Smooth muscle cell (in vitro differentiated cells): ENCODE measurements around the gene SNRPD3. TPM values are rescaled to one million over a fixed set of nuclear protein-coding genes. Genes with fewer than 3 reads are reported as not detected.

Source experiments
- DNase-seq: peaks from one replicate; lab custom pipeline; 2025; ENCODE audit not compliant: unreplicated experiment; lab: John Stamatoyannopoulos, UW
- H2AFZ ChIP-seq: fragments of 200-600 bp; sonication (generic); 2 replicates; pipeline ENCODE4 v1.6.0; 2016; ENCODE audit warnings: antibody characterized with exemption, low read depth, mild to moderate bottlenecking
- H3F3A ChIP-seq: fragments of 200-600 bp; sonication (generic); 2 replicates; pipeline ENCODE4 v1.6.0; 2017; ENCODE audit warnings: antibody characterized with exemption, low read depth
- H3K27ac ChIP-seq: fragments of 200-600 bp; sonication (generic); 2 replicates; pipeline ENCODE4 v1.5.1; 2016; ENCODE audit warnings: low read depth, mild to moderate bottlenecking
- H3K27me3 ChIP-seq: fragments of 200-600 bp; sonication (generic); 2 replicates; pipeline ENCODE4 v1.6.1; 2016; ENCODE audit warnings: low read depth, mild to moderate bottlenecking
- H3K36me3 ChIP-seq: fragments of 200-600 bp; sonication (generic); 2 replicates; pipeline ENCODE4 v1.5.1; 2016; ENCODE audit warnings: low read depth
- H3K4me1 ChIP-seq: fragments of 200-600 bp; sonication (generic); 2 replicates; pipeline ENCODE4 v1.5.1; 2016; ENCODE audit warnings: low read depth
- H3K4me2 ChIP-seq: fragments of 200-600 bp; sonication (generic); 2 replicates; pipeline ENCODE4 v1.6.0; 2016; ENCODE audit warnings: mild to moderate bottlenecking
- H3K4me3 ChIP-seq: fragments of 200-600 bp; sonication (generic); 2 replicates; pipeline ENCODE4 v1.5.1; 2016; ENCODE audit warnings: mild to moderate bottlenecking
- H3K79me2 ChIP-seq: fragments of 200-600 bp; sonication (generic); 2 replicates; pipeline ENCODE4 v1.6.0; 2016; ENCODE audit warnings: low read depth, mild to moderate bottlenecking
- H3K9ac ChIP-seq: fragments of 200-600 bp; sonication (generic); 2 replicates; pipeline ENCODE4 v1.6.0; 2016; ENCODE audit warnings: low read depth
- H3K9me3 ChIP-seq: fragments of 200-600 bp; sonication (generic); replicated peaks from 2 replicates; pipeline ENCODE4 v1.5.1; 2016; ENCODE audit warnings: low read depth
- H4K20me1 ChIP-seq: fragments of 200-600 bp; sonication (generic); 2 replicates; pipeline ENCODE4 v1.6.0; 2016; ENCODE audit warnings: low read depth
- WGBS: methylation state at CpG from one replicate; pipeline ENCODE4 v1.1.7; 2016; ENCODE audit warnings: low lambda C conversion rate; 5-methylcytosine and 5-hydroxymethylcytosine counted together
- polyA plus RNA-seq: library from polyadenylated mRNA; unstranded; fragments of >200 nt; fragmentation: Nextera tagmentation; extraction: Ambion mirVana; gene quantifications from 2 replicates; pipeline ENCODE4 v1.2.1, GENCODE V29; 2016
- total RNA-seq: library from RNA; depleted of rRNA; stranded (reverse); fragments of >200 nt; gene quantifications from 2 replicates; pipeline ENCODE4 v1.2.3, GENCODE V29; 2014
- TF ChIP-seq, protein P1 (sequence below): fragments of 200-600 bp; sonication (generic); IDR thresholded peaks from 2 replicates; pipeline ENCODE4 v1.5.1; 2017; ENCODE audit warnings: borderline replicate concordance, mild to moderate bottlenecking, antibody characterized with exemption; ENCODE audit not compliant: insufficient read depth, poor library complexity, severe bottlenecking

Gene SNRPD3
- total and polyA plus RNA-seq, 2 experiments from 2014 or later = 97.6 to 114 TPM

GRCh38 chr22:24590596-24591173, 34.9 kb downstream of the SNRPD3 start:
- DNase-seq = no peak
- Histone ChIP-seq H3K79me2 (no peaks in the 10 kb centered on the region), H3K9ac (no peak overlapping the region), H3F3A (no peaks in the 10 kb centered on the region), H4K20me1 (no peaks in the 10 kb centered on the region), H3K4me2 (no peak overlapping the region), H3K9me3 (no peaks in the 10 kb centered on the region), H3K4me1 (peaks cover 8% of the 10 kb centered on the region), H3K27ac (no peak overlapping the region), H3K4me3 (no peak overlapping the region), H3K27me3 (no peaks in the 10 kb centered on the region), H3K36me3 (no peaks in the 10 kb centered on the region), H2AFZ (no peak overlapping the region)
- WGBS = 98% methylated on average over 12 of the region's 12 CpGs
- TF ChIP-seq, protein P1, sequence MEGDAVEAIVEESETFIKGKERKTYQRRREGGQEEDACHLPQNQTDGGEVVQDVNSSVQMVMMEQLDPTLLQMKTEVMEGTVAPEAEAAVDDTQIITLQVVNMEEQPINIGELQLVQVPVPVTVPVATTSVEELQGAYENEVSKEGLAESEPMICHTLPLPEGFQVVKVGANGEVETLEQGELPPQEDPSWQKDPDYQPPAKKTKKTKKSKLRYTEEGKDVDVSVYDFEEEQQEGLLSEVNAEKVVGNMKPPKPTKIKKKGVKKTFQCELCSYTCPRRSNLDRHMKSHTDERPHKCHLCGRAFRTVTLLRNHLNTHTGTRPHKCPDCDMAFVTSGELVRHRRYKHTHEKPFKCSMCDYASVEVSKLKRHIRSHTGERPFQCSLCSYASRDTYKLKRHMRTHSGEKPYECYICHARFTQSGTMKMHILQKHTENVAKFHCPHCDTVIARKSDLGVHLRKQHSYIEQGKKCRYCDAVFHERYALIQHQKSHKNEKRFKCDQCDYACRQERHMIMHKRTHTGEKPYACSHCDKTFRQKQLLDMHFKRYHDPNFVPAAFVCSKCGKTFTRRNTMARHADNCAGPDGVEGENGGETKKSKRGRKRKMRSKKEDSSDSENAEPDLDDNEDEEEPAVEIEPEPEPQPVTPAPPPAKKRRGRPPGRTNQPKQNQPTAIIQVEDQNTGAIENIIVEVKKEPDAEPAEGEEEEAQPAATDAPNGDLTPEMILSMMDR = no peak

DNA sequence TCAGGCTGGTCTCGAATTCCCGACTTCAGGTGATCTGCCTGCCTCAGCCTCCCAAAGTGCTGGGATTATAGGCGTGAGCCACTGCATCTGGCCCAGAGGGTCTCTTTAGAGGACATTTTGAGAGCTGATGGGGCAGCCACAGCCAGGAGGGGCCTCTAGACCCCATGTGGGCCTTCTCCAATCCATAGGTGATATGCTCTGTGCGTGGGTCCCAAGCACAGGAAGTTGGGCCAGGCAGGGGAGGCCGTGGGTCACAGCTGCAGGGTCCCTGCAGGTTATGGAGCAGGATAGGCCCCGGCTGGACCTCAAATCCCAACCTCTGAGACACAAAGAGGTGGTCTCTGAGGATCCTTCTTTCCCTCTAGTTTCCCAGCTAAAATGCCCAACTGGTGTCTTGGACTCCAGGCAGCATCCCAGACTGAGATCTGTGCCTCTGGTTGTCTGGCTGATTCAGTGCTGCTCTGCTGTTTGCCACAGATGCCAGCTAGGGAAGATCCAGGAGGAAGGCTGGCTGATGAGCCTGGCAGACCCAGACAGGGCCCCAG, 35.6 kb downstream of the SNRPD3 start:
- TF ChIP-seq, protein P1 = no peak
- H3K27ac ChIP-seq = no peak overlapping the region
- H3K9me3 ChIP-seq = no peaks in the 10 kb centered on the region
- no peaks in the 10 kb centered on the region for H3K36me3 ChIP-seq
- peaks cover 8% of the 10 kb centered on the region for H3K4me1 ChIP-seq
- H3K4me3 ChIP-seq = no peak overlapping the region
- no peaks in the 10 kb centered on the region for H3F3A ChIP-seq
- H2AFZ ChIP-seq = no peak overlapping the region
- 88% methylated on average over 6 of the region's 6 CpGs for WGBS
- no peak for DNase-seq
- no peaks in the 10 kb centered on the region for H3K27me3 ChIP-seq
- no peaks in the 10 kb centered on the region for H4K20me1 ChIP-seq
- H3K9ac ChIP-seq = no peak overlapping the region
- H3K79me2 ChIP-seq = no peaks in the 10 kb centered on the region
- no peak overlapping the region for H3K4me2 ChIP-seq

DNA sequence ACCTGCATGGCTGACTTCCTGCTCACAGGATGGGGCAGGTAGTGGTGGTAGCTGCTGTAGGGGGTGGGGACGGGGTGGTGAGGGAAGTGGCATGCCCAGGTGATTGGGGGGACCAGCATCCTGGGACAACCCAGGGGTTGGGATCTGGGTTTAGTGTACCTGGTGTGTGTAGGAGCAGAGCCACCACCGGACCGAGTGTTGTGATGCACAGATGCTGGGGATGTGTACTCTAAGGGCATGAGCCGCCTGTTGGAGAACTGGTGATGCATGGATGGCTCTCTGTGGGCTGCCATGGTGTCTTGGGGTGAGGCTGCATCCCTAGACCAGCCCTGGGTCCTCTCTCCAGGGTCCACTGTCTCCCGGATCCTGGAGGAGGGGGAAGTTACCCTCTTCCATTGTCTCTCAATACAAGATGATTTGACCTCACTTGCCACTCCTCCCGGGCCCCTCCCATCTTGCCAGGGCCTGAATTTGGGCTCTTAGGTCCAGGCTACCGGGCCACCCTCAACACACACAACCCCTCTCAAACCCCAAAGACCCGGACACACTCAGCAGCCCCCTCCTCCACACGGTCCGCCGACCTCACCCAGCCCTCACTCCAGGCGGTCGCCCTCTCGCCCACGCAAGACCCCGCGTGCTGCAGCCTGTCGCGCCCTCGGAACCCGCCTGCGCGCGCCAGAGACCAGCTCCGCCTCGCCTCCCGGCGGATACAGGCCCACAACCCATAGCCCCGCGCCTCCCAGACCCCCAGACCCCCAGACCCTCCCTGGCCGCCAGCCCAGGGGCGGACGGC, 36.5 kb downstream of the SNRPD3 start:
- Histone ChIP-seq H3K9ac (no peak overlapping the region), H3K36me3 (no peaks in the 10 kb centered on the region), H3K79me2 (no peaks in the 10 kb centered on the region), H3K4me1 (peaks cover 8% of the 10 kb centered on the region), H3K4me3 (peak overlapping the region; percentile 78), H4K20me1 (no peaks in the 10 kb centered on the region), H3K27me3 (no peaks in the 10 kb centered on the region), H3K27ac (no peak overlapping the region), H3K4me2 (peak overlapping the region; percentile 96), H2AFZ (peak overlapping the region; percentile 51), H3K9me3 (no peaks in the 10 kb centered on the region), H3F3A (no peaks in the 10 kb centered on the region)
- 13% methylated on average over 29 of the region's 33 CpGs for WGBS
- TF ChIP-seq, protein P1 = no peak
- DNase-seq = no peak
